Testis (tissue), 2 donors: Measurements from ENCODE around the gene ABCF3.

ENCODE experiments used
- POLR2A ChIP-seq: fragments of 450-650 bp; IDR thresholded peaks from one replicate; pipeline ENCODE4 v1.6.1; 2017; ENCODE audit warnings: antibody characterized with exemption, mild to moderate bottlenecking, moderate library complexity
- TF ChIP-seq, protein P1 (sequence below), 3 experiments: fragments of 450-650 bp in 2 of 3; fragments of 200-600 bp in 1 of 3; sonication (generic) in 1 of 3; IDR thresholded peaks; one replicate each; pipeline ENCODE4 v1.5.1; 2016 to 2019; ENCODE audit warnings: antibody characterized with exemption in 3 of 3, mild to moderate bottlenecking in 2 of 3, moderate library complexity in 1 of 3

GRCh38 chr3:184155644-184156521, 30.1 kb upstream of the ABCF3 start:
- TF ChIP-seq POLR2A, result no peak
- TF ChIP-seq, protein P1, sequence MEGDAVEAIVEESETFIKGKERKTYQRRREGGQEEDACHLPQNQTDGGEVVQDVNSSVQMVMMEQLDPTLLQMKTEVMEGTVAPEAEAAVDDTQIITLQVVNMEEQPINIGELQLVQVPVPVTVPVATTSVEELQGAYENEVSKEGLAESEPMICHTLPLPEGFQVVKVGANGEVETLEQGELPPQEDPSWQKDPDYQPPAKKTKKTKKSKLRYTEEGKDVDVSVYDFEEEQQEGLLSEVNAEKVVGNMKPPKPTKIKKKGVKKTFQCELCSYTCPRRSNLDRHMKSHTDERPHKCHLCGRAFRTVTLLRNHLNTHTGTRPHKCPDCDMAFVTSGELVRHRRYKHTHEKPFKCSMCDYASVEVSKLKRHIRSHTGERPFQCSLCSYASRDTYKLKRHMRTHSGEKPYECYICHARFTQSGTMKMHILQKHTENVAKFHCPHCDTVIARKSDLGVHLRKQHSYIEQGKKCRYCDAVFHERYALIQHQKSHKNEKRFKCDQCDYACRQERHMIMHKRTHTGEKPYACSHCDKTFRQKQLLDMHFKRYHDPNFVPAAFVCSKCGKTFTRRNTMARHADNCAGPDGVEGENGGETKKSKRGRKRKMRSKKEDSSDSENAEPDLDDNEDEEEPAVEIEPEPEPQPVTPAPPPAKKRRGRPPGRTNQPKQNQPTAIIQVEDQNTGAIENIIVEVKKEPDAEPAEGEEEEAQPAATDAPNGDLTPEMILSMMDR (IDR thresholded peaks at IDR 0.05), result no peak
